Testis (tissue), 3 donors: ENCODE results near the gene BICC1. TPM values are rescaled to one million over a fixed set of nuclear protein-coding genes. Genes with fewer than 3 reads are reported as not detected.

Experiments
- DNase-seq: peaks from one replicate; pipeline ENCODE4 v3.0.0-alpha.2; 2019
- H3K27ac ChIP-seq, 2 donors: fragments of 200-600 bp; sonication (generic); one replicate each; pipeline ENCODE4 v1.5.1; 2019
- H3K27me3 ChIP-seq: fragments of 200-600 bp; sonication (generic); one replicate; pipeline ENCODE4 v1.5.1; 2019
- H3K36me3 ChIP-seq: fragments of 200-600 bp; sonication (generic); one replicate; pipeline ENCODE4 v1.5.1; 2017; ENCODE audit warnings: low read depth; ENCODE audit errors: missing control alignments
- H3K4me1 ChIP-seq: fragments of 200-600 bp; sonication (generic); one replicate; pipeline ENCODE4 v1.5.1; 2019
- H3K4me3 ChIP-seq, 2 donors: fragments of 200-600 bp; sonication (generic); one replicate each; pipeline ENCODE4 v1.5.1; 2017 to 2019
- H3K9me3 ChIP-seq: fragments of 200-600 bp; sonication (generic); one replicate; pipeline ENCODE4 v1.5.1; 2017
- CTCF ChIP-seq, 3 experiments: fragments of 450-650 bp in 2 of 3; fragments of 200-600 bp in 1 of 3; sonication (generic) in 1 of 3; IDR thresholded peaks; one replicate each; pipeline ENCODE4 v1.5.1; 2016 to 2019; ENCODE audit warnings: antibody characterized with exemption in 3 of 3, mild to moderate bottlenecking in 2 of 3, moderate library complexity in 1 of 3
- POLR2A ChIP-seq: fragments of 450-650 bp; IDR thresholded peaks from one replicate; pipeline ENCODE4 v1.6.1; 2017; ENCODE audit warnings: antibody characterized with exemption, mild to moderate bottlenecking, moderate library complexity
- WGBS, 2 donors: methylation state at CpG; one replicate each; pipeline ENCODE4 v1.1.5; 2018; 5-methylcytosine and 5-hydroxymethylcytosine counted together
- intact Hi-C: fragments of 100-400 bp; cut with DNase I; formaldehyde crosslinking; loops from one replicate; pipeline ENCODE4 v1.15.1; 2023; ENCODE audit warnings: low total_unique reads
- polyA plus RNA-seq: library from polyadenylated mRNA; stranded (reverse); fragments of 350-450 nt; fragmentation: Illumina TruSeq; extraction: RNeasy Lipid Tissue Mini Kit (QIAGEN cat#74804); gene quantifications from one replicate; pipeline ENCODE4 v1.2.3, GENCODE V29; 2014; ENCODE audit warnings: low read depth, low replicate concordance; ENCODE audit not compliant: insufficient read depth
- total RNA-seq, 2 donors: library from RNA; depleted of rRNA; stranded (reverse); fragments of >200 nt; gene quantifications; one replicate each; pipeline ENCODE4 v1.2.3, GENCODE V29; 2016

Gene BICC1
- total and polyA plus RNA-seq, 3 donors from 2014 or later, result 8.7 to 14.1 (median 10.0) TPM

GRCh38 chr10:58480321-58480720 is 32.4 kb upstream of the BICC1 start:
- WGBS, 2 donors, result 79 to 84% methylated on average over 3 of the region's 3 CpGs
- H3K27ac ChIP-seq, result no peak overlapping the region
- H3K4me3 ChIP-seq, result no peak overlapping the region
- no peak for TF ChIP-seq POLR2A
- no peak for TF ChIP-seq CTCF (IDR thresholded peaks at IDR 0.05)
- no peaks in the 10 kb centered on the region for H3K9me3 ChIP-seq
- no peaks in the 10 kb centered on the region for H3K36me3 ChIP-seq
- intact Hi-C loops, result no loop called here
- DNase-seq, result no peak
- no peaks in the 10 kb centered on the region for H3K27me3 ChIP-seq
- H3K4me1 ChIP-seq, result no peaks in the 10 kb centered on the region

- Histone ChIP-seq H3K9me3 (no peaks in the 10 kb centered on the region), H3K36me3 (no peaks in the 10 kb centered on the region), H3K27me3 (no peaks in the 10 kb centered on the region), H3K4me3 (no peak overlapping the region), H3K27ac (no peak overlapping the region), H3K4me1 (no peaks in the 10 kb centered on the region)
- intact Hi-C loops, result no loop called here
- 54 to 64% methylated on average over 2 of the region's 2 CpGs for WGBS, 2 donors
- TF ChIP-seq CTCF (IDR thresholded peaks at IDR 0.05), result no peak
- TF ChIP-seq POLR2A, result no peak
- DNase-seq, result no peak
These were observed 31.0 kb upstream of the BICC1 start for GRCh38 chr10:58481569-58482109.

GRCh38 chr10:58486821-58487220 is 25.9 kb upstream of the BICC1 start:
- Histone ChIP-seq H3K4me1 (no peaks in the 10 kb centered on the region), H3K36me3 (no peaks in the 10 kb centered on the region), H3K9me3 (no peaks in the 10 kb centered on the region), H3K27ac (no peak overlapping the region), H3K27me3 (no peaks in the 10 kb centered on the region), H3K4me3 (no peak overlapping the region)
- 92 to 96% methylated on average over 1 of the region's 1 CpG for WGBS, 2 donors
- intact Hi-C loops, result no loop called here
- DNase-seq, result no peak
- no peak for TF ChIP-seq POLR2A
- no peak for TF ChIP-seq CTCF (IDR thresholded peaks at IDR 0.05)

- Histone ChIP-seq H3K36me3 (no peaks in the 10 kb centered on the region), H3K27ac (no peak overlapping the region), H3K27me3 (no peaks in the 10 kb centered on the region), H3K9me3 (no peaks in the 10 kb centered on the region), H3K4me3 (no peak overlapping the region), H3K4me1 (no peaks in the 10 kb centered on the region)
- 91% methylated on average over 2 of the region's 2 CpGs for WGBS, 2 donors
- intact Hi-C loops, result no loop called here
- no peak for DNase-seq
- TF ChIP-seq CTCF (IDR thresholded peaks at IDR 0.05) (no peak), POLR2A (no peak)
These were observed 23.8 kb upstream of the BICC1 start for GRCh38 chr10:58488921-58489320.

- DNase-seq, result no peak
- 89 to 100% methylated on average over 1 of the region's 1 CpG for WGBS, 2 donors
- no peaks in the 10 kb centered on the region for H3K36me3 ChIP-seq
These were observed 9.7 kb upstream of the BICC1 start for GRCh38 chr10:58502956-58503355.

More at GRCh38 chr10:58502956-58503355, 9.7 kb upstream of the BICC1 start:
- H3K4me1 ChIP-seq, result no peaks in the 10 kb centered on the region
- TF ChIP-seq CTCF (IDR thresholded peaks at IDR 0.05) (no peak), POLR2A (no peak)
- H3K9me3 ChIP-seq, result no peaks in the 10 kb centered on the region
- H3K4me3 ChIP-seq, result no peak overlapping the region
- H3K27ac ChIP-seq, result no peak overlapping the region
- intact Hi-C loops, result no loop called here
- H3K27me3 ChIP-seq, result no peaks in the 10 kb centered on the region
